K562 (cell line): ENCODE data around the gene PHLPP2. TPM values are rescaled to one million over a fixed set of nuclear protein-coding genes. Genes with fewer than 3 reads are reported as not detected.

Experiments
- ATAC-seq: fragments of 200-7000 bp; cut with Tn5 transposase; 3 replicates; pipeline ENCODE4 v1.9.1; 2020; ENCODE audit warnings: moderate library complexity
- BruUV-seq: library from RNA; stranded (reverse); fragments of 400-500 nt; replicated peaks from 2 replicates; lab custom pipeline; 2021; lab: Mats Ljungman, UMichigan
- CTCF ChIA-PET: fragments of 300-600 bp; formaldehyde crosslinking; extraction: SDS; loops from one replicate; lab custom pipeline; 2021; ENCODE audit warnings: low intra/inter-chr PET ratio; lab: Yijun Ruan, JAX
- POLR2A ChIA-PET: fragments of 300-600, 350-650 bp; sonication (Branson Sonifier 250); formaldehyde crosslinking; extraction: SDS; loops from one replicate; lab custom pipeline; 2021; ENCODE audit warnings: antibody characterized with exemption, inconsistent platforms; lab: Yijun Ruan, JAX
- DNase-seq, 4 experiments: peaks; one replicate each; pipeline versions ENCODE4 v3.0.0 to v3.0.0-alpha.2; 2011 to 2018; ENCODE audit warnings: low spot score in 3 of 4, mixed read lengths in 3 of 4; ENCODE audit errors: extremely low read depth in 1 of 4
- FAIRE-seq: peaks from 2 replicates; lab custom pipeline; 2011; peaks lifted over from hg19 to GRCh38; lab: Jason Lieb, UNC
- H2AFZ ChIP-seq: 2 replicates; pipeline ENCODE4 v1.6.0; 2011; ENCODE audit warnings: low read depth, low read length, control low read depth, inconsistent platforms
- H3K27ac ChIP-seq: fragments of 200-600 bp; 3 replicates; pipeline ENCODE4 v1.8.0; 2011; ENCODE audit warnings: low read depth, mild to moderate bottlenecking, control low read depth, inconsistent platforms, low read length, moderate library complexity, mixed read lengths; ENCODE audit errors: extremely low read depth
- H3K27me3 ChIP-seq, 2 experiments: fragments of 300-600 bp in 1 of 2; 2 replicates in 1 of 2; 3 replicates in 1 of 2; pipeline versions ENCODE4 v1.6.0 to v1.8.0; 2011; ENCODE audit warnings: inconsistent platforms in 2 of 2, low read length in 2 of 2, mild to moderate bottlenecking in 1 of 2, mixed read lengths in 1 of 2, moderate library complexity in 1 of 2; ENCODE audit not compliant: control insufficient read depth in 2 of 2, insufficient read depth in 2 of 2
- H3K36me3 ChIP-seq: fragments of 300-600 bp; 3 replicates; pipeline ENCODE4 v1.8.0; 2011; ENCODE audit warnings: mild to moderate bottlenecking, low read length, inconsistent platforms; ENCODE audit not compliant: control insufficient read depth, insufficient read depth
- H3K4me1 ChIP-seq, 2 experiments: fragments of 200-600 bp in 1 of 2; replicated peaks in 1 of 2; 2 replicates in 1 of 2; 3 replicates in 1 of 2; pipeline versions ENCODE4 v1.5.1 to v1.8.0; 2011; ENCODE audit warnings: inconsistent platforms in 2 of 2, low read length in 2 of 2, mild to moderate bottlenecking in 1 of 2, mixed read lengths in 1 of 2, moderate library complexity in 1 of 2; ENCODE audit not compliant: control insufficient read depth in 2 of 2, insufficient read depth in 2 of 2
- H3K4me2 ChIP-seq: 2 replicates; pipeline ENCODE4 v1.6.1; 2011; ENCODE audit warnings: low read length, control low read depth, inconsistent platforms, mixed read lengths; ENCODE audit not compliant: insufficient read depth
- H3K4me3 ChIP-seq: fragments of 200-600 bp; sonication (generic), shearing (Covaris generic); 2 replicates; pipeline ENCODE4 v1.5.1; 2016; ENCODE audit warnings: control low read depth, inconsistent platforms
- H3K79me2 ChIP-seq: fragments of 200-600 bp; 3 replicates; pipeline ENCODE4 v1.8.0; 2011; ENCODE audit warnings: low read length, inconsistent platforms; ENCODE audit not compliant: control insufficient read depth, insufficient read depth
- H3K9ac ChIP-seq, 2 experiments: 2 replicates each; pipeline versions ENCODE4 v1.6.0 to v1.6.1; 2011; ENCODE audit warnings: low read depth in 2 of 2, low read length in 2 of 2, control low read depth in 1 of 2, inconsistent platforms in 1 of 2, mild to moderate bottlenecking in 1 of 2, mixed read lengths in 1 of 2; ENCODE audit not compliant: insufficient read depth in 1 of 2
- H3K9me1 ChIP-seq: one replicate; pipeline ENCODE4 v1.6.0; 2011; ENCODE audit warnings: inconsistent platforms, mild to moderate bottlenecking, low read length, moderate library complexity; ENCODE audit not compliant: control insufficient read depth, insufficient read depth
- H3K9me3 ChIP-seq: replicated peaks from 2 replicates; pipeline ENCODE4 v1.5.1; 2011; ENCODE audit warnings: low read depth, low read length, inconsistent platforms; ENCODE audit not compliant: control insufficient read depth, insufficient read depth
- H4K20me1 ChIP-seq: replicated peaks from 2 replicates; pipeline ENCODE4 v1.6.1; 2011; ENCODE audit warnings: low read length, inconsistent platforms, mixed read lengths; ENCODE audit not compliant: control insufficient read depth, insufficient read depth
- CBX8 ChIP-seq: fragments of 200-600 bp; sonication (generic); IDR thresholded peaks from 2 replicates; pipeline ENCODE4 v1.6.1; 2012; ENCODE audit warnings: borderline replicate concordance, mixed run types, low read depth, mild to moderate bottlenecking, moderate library complexity, mixed read lengths, low read length, control low read depth, inconsistent platforms; ENCODE audit not compliant: poor library complexity, severe bottlenecking; ENCODE audit errors: extremely low read depth
- CEBPG ChIP-seq, 3 experiments: fragments of 200-800 bp in 1 of 3; sonication (Bioruptor generic) in 1 of 3; sonication (generic) in 1 of 3; formaldehyde crosslinking in 1 of 3; IDR thresholded peaks in 2 of 3; conservative IDR thresholded peaks in 1 of 3; 2 replicates each; pipeline versions ENCODE4 v1.6.1 to v1.8.0; 2016 to 2022; ENCODE audit warnings: missing compliant biosample characterization in 2 of 3, missing genetic modification characterization in 2 of 3, mild to moderate bottlenecking in 1 of 3, missing genetic modification reagents in 1 of 3
- FOXK2 ChIP-seq, 2 experiments: fragments of 450-650 bp; IDR thresholded peaks in 1 of 2; conservative IDR thresholded peaks in 1 of 2; 2 replicates each; pipeline ENCODE4 v1.6.1; 2016; ENCODE audit warnings: low read depth in 2 of 2, mild to moderate bottlenecking in 1 of 2
- HLTF ChIP-seq: fragments of 450-650 bp; IDR thresholded peaks from 2 replicates; pipeline ENCODE4 v1.6.1; 2016
- KLF1 ChIP-seq: fragments of 450-650 bp; IDR thresholded peaks from 2 replicates; pipeline ENCODE4 v1.6.1; 2016; ENCODE audit warnings: missing genetic modification characterization, missing compliant biosample characterization
- PTBP1 ChIP-seq: fragments of 200-400 bp; formaldehyde crosslinking; IDR thresholded peaks from 2 replicates; pipeline ENCODE4 v1.6.1; 2017; ENCODE audit warnings: low read depth, low read length
- ZNF224 ChIP-seq: sonication (generic); formaldehyde crosslinking; IDR thresholded peaks from 2 replicates; pipeline ENCODE4 v1.8.0; 2022; ENCODE audit warnings: mild to moderate bottlenecking, missing genetic modification reagents
- WGBS: fragments of 100-300 bp; shearing (Covaris generic); methylation state at CpG from one replicate; pipeline ENCODE4 v1.1.6; 2016; ENCODE audit warnings: low coverage, mixed read lengths; ENCODE audit not compliant: insufficient coverage; ENCODE audit errors: missing lambda C conversion rate; 5-methylcytosine and 5-hydroxymethylcytosine counted together
- in situ Hi-C: fragments of 300-500 bp; cut with MboI; formaldehyde crosslinking; loops from 4 replicates; pipeline ENCODE4 v1.15.0; 2018; ENCODE audit warnings: inconsistent platforms, mixed read lengths
- intact Hi-C: fragments of 100-400 bp; cut with micrococcal nuclease; formaldehyde crosslinking; loops from 2 replicates; pipeline ENCODE4 v1.14.2; 2022
- polyA plus RNA-seq, 8 experiments: library from polyadenylated mRNA; depleted of rRNA in 4 of 8; stranded (reverse) in 5 of 8; unstranded in 3 of 8; fragments of >200 nt; fragmentation: Nextera tagmentation in 2 of 8; fragmentation: Illumina TruSeq in 1 of 8; extraction: Ambion mirVana in 2 of 8; extraction: Trizol in 1 of 8; gene quantifications; 2 replicates each; pipeline versions ENCODE4 v1.2.1 to v1.2.3, GENCODE V29; 2011 to 2014; ENCODE audit warnings: inconsistent platforms in 1 of 8, missing spikeins in 1 of 8
- total RNA-seq, 7 experiments: library from RNA; depleted of rRNA in 6 of 7; stranded (reverse); fragments of >200 nt in 6 of 7; fragmentation: Illumina TruSeq in 2 of 7; extraction: Trizol in 2 of 7; gene quantifications; 2 replicates each; pipeline versions ENCODE4 v1.2.1 to v1.2.3, GENCODE V29; 2011 to 2021; ENCODE audit warnings: low replicate concordance in 1 of 7
- TF ChIP-seq, protein P1 (sequence below): fragments of 250-450 bp; sonication (Bioruptor Pico); IDR thresholded peaks from 2 replicates; pipeline ENCODE4 v1.4.0; 2020; ENCODE audit warnings: mild to moderate bottlenecking, moderate library complexity
- TF ChIP-seq, protein P2 (sequence below): fragments of 450-650 bp; conservative IDR thresholded peaks from 2 replicates; pipeline ENCODE4 v1.6.1; 2016; ENCODE audit warnings: missing genetic modification characterization, low read depth, mild to moderate bottlenecking, control low read depth, missing compliant biosample characterization
- TF ChIP-seq, protein P3 (sequence below): fragments of 450-650 bp; IDR thresholded peaks from 2 replicates; pipeline ENCODE4 v1.6.1; 2014; ENCODE audit warnings: low read depth, mild to moderate bottlenecking, moderate library complexity, borderline replicate concordance

Gene PHLPP2
- total and polyA plus RNA-seq, 9 of the 15 experiments (the other 6 are each of a cell fraction or from before 2014, with no cell fraction given), result 0.60 to 7.1 (median 2.6) TPM

DNA sequence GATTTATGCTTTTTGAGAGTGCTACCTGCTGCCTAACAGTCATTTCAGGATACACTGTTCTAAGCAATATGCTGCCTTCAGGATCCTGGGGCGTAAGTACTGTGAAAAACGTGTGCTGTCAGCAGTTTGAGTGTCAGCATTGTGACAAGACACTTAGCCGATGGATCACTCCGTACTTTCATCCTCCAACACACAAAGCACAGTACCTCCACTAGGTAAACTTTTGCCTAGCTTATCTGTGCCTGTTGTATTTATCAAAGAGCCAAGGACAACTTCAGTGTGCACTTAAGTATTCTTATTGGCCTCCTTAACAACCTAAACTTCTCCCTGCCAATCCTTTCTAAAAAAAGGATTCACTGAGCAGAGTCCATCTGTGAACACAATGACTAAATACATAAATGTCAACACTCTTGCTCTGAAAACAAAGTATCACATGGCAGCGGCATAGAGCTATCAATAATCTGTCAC, 33.8 kb upstream of the PHLPP2 start:
- H3K27me3 ChIP-seq, result no peaks in the 10 kb centered on the region
- peaks cover 80% of the 10 kb centered on the region for H3K36me3 ChIP-seq
- no peak overlapping the region for H3K27ac ChIP-seq
- H3K4me2 ChIP-seq, result no peak overlapping the region
- no peak for DNase-seq
- no peaks in the 10 kb centered on the region for H3K9me3 ChIP-seq
- ATAC-seq, result no peak
- H4K20me1 ChIP-seq, result no peaks in the 10 kb centered on the region
- H3K79me2 ChIP-seq, result no peaks in the 10 kb centered on the region
- no peaks in the 10 kb centered on the region for H3K4me1 ChIP-seq
- no peak overlapping the region for H3K4me3 ChIP-seq
- POLR2A ChIA-PET, result interaction anchor here (1.1 kb wide), 1 partner anchor 18 kb away, joined by 3 read pairs; no protein-coding TSS in a partner anchor
- H3K9me1 ChIP-seq, result no peaks in the 10 kb centered on the region
- no peak for FAIRE-seq
- 83% methylated on average over 5 of the region's 5 CpGs for WGBS
- intact Hi-C loops, result no loop called here
- H2AFZ ChIP-seq, result no peak overlapping the region
- H3K9ac ChIP-seq, result no peak overlapping the region
- CTCF ChIA-PET, result no interaction called here
- in situ Hi-C loops, result no loop called here
- BruUV-seq, result no TSS peak
- TF ChIP-seq FOXK2 (conservative IDR thresholded peaks at IDR 0.05 in 1 of 2, IDR thresholded peaks at IDR 0.05 in 1 of 2; ENCODE audit: low read depth in 2 of 2) (no peak), CEBPG (CRISPR knock-in tag; IDR thresholded peaks at IDR 0.05) (no peak), CEBPG (tag; conservative IDR thresholded peaks at IDR 0.05 in 1 of 2, IDR thresholded peaks at IDR 0.05 in 1 of 2) (no peak), CBX8 (no peak), ZNF224 (CRISPR knock-in tag) (no peak), PTBP1 (no peak), HLTF (no peak), KLF1 (tag) (no peak)
- TF ChIP-seq, protein P1, sequence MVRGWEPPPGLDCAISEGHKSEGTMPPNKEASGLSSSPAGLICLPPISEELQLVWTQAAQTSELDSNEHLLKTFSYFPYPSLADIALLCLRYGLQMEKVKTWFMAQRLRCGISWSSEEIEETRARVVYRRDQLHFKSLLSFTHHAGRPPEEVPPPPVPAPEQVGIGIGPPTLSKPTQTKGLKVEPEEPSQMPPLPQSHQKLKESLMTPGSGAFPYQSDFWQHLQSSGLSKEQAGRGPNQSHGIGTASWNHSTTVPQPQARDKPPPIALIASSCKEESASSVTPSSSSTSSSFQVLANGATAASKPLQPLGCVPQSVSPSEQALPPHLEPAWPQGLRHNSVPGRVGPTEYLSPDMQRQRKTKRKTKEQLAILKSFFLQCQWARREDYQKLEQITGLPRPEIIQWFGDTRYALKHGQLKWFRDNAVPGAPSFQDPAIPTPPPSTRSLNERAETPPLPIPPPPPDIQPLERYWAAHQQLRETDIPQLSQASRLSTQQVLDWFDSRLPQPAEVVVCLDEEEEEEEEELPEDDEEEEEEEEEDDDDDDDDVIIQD (CRISPR knock-in tag), result no peak
- TF ChIP-seq, protein P2, sequence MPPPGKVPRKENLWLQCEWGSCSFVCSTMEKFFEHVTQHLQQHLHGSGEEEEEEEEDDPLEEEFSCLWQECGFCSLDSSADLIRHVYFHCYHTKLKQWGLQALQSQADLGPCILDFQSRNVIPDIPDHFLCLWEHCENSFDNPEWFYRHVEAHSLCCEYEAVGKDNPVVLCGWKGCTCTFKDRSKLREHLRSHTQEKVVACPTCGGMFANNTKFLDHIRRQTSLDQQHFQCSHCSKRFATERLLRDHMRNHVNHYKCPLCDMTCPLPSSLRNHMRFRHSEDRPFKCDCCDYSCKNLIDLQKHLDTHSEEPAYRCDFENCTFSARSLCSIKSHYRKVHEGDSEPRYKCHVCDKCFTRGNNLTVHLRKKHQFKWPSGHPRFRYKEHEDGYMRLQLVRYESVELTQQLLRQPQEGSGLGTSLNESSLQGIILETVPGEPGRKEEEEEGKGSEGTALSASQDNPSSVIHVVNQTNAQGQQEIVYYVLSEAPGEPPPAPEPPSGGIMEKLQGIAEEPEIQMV (tag), result no peak
- TF ChIP-seq, protein P3, sequence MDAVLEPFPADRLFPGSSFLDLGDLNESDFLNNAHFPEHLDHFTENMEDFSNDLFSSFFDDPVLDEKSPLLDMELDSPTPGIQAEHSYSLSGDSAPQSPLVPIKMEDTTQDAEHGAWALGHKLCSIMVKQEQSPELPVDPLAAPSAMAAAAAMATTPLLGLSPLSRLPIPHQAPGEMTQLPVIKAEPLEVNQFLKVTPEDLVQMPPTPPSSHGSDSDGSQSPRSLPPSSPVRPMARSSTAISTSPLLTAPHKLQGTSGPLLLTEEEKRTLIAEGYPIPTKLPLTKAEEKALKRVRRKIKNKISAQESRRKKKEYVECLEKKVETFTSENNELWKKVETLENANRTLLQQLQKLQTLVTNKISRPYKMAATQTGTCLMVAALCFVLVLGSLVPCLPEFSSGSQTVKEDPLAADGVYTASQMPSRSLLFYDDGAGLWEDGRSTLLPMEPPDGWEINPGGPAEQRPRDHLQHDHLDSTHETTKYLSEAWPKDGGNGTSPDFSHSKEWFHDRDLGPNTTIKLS, result no peak
